Parathyroid adenoma (tissue), 2 donors: Measurements from ENCODE around the gene IFNA17.
"Not testable (repeated sequence)": the region's sequence is repeated elsewhere in the genome, so short reads cannot be mapped to it uniquely, and the experiment has no call there.

ENCODE experiments used
- H2AFZ ChIP-seq: fragments of 300-600 bp; sonication (generic); one replicate; pipeline ENCODE4 v1.7.0; 2017; ENCODE audit warnings: antibody characterized with exemption, mild to moderate bottlenecking
- H3K27ac ChIP-seq: fragments of 300-600 bp; sonication (generic); one replicate; pipeline ENCODE4 v1.7.0; 2017
- H3K27me3 ChIP-seq: fragments of 300-600 bp; sonication (generic); one replicate; pipeline ENCODE4 v1.7.0; 2017; ENCODE audit warnings: low read length; ENCODE audit not compliant: control insufficient read depth, insufficient read depth
- H3K36me3 ChIP-seq: fragments of 300-600 bp; sonication (generic); one replicate; pipeline ENCODE4 v1.7.0; 2017; ENCODE audit warnings: low read length; ENCODE audit not compliant: control insufficient read depth, insufficient read depth
- H3K4me1 ChIP-seq: fragments of 300-600 bp; sonication (generic); one replicate; pipeline ENCODE4 v1.7.0; 2017; ENCODE audit warnings: control low read depth
- H3K4me2 ChIP-seq: fragments of 300-600 bp; sonication (generic); one replicate; pipeline ENCODE4 v1.7.0; 2017; ENCODE audit warnings: low read length
- H3K4me3 ChIP-seq: fragments of 300-600 bp; sonication (generic); one replicate; pipeline ENCODE4 v1.7.0; 2017; ENCODE audit warnings: low read depth, low read length
- H3K79me2 ChIP-seq: fragments of 300-600 bp; sonication (generic); one replicate; pipeline ENCODE4 v1.7.0; 2017; ENCODE audit warnings: control low read depth
- H3K9ac ChIP-seq: fragments of 300-600 bp; sonication (generic); one replicate; pipeline ENCODE4 v1.7.0; 2017; ENCODE audit warnings: mild to moderate bottlenecking
- H3K9me3 ChIP-seq: fragments of 300-600 bp; sonication (generic); one replicate; pipeline ENCODE4 v1.7.0; 2017; ENCODE audit warnings: low read length; ENCODE audit not compliant: control insufficient read depth
- TF ChIP-seq, protein P1 (sequence below): fragments of 300-600 bp; sonication (generic); IDR thresholded peaks from one replicate; pipeline ENCODE4 v1.7.0; 2017; ENCODE audit warnings: antibody characterized with exemption, mild to moderate bottlenecking
- donor health status: primary hyperparathyroidism.

The IFNA17 gene

DNA sequence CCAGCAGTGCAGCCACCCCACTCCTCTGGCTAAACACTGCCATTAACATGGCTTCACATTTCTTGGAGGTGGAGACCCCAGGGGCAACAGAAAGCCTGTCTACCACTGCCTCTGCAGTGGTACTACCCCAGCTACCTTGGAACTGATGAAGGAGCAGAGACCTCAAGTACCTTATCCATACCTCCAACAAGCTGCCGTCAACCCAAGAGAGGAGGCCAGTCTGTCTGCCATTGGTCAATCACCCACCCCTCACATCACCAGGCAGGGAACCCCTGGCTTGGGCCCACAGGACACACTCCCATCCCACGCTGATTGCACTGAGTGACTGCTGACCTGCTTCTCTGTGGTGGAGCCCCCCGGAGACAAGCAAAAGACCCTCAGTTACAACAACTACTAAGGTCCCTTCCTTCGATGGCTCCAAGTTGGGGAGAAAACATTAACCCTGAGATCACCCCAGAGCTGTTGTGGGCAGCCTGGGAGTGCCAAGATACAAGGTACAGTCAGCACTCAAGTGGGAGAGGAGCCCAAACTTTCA lies 6.2 kb upstream of the IFNA17 start:
- TF ChIP-seq, protein P1, sequence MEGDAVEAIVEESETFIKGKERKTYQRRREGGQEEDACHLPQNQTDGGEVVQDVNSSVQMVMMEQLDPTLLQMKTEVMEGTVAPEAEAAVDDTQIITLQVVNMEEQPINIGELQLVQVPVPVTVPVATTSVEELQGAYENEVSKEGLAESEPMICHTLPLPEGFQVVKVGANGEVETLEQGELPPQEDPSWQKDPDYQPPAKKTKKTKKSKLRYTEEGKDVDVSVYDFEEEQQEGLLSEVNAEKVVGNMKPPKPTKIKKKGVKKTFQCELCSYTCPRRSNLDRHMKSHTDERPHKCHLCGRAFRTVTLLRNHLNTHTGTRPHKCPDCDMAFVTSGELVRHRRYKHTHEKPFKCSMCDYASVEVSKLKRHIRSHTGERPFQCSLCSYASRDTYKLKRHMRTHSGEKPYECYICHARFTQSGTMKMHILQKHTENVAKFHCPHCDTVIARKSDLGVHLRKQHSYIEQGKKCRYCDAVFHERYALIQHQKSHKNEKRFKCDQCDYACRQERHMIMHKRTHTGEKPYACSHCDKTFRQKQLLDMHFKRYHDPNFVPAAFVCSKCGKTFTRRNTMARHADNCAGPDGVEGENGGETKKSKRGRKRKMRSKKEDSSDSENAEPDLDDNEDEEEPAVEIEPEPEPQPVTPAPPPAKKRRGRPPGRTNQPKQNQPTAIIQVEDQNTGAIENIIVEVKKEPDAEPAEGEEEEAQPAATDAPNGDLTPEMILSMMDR: no peak
- no peak overlapping the region for H3K4me3 ChIP-seq
- no peaks in the 10 kb centered on the region for H3K36me3 ChIP-seq
- H3K9ac ChIP-seq: no peak overlapping the region
- H2AFZ ChIP-seq: no peak overlapping the region
- H3K9me3 ChIP-seq: no peaks in the 10 kb centered on the region
- H3K79me2 ChIP-seq: no peaks in the 10 kb centered on the region
- no peak overlapping the region for H3K27ac ChIP-seq
- no peaks in the 10 kb centered on the region for H3K27me3 ChIP-seq
- no peak overlapping the region for H3K4me2 ChIP-seq
- no peaks in the 10 kb centered on the region for H3K4me1 ChIP-seq

DNA sequence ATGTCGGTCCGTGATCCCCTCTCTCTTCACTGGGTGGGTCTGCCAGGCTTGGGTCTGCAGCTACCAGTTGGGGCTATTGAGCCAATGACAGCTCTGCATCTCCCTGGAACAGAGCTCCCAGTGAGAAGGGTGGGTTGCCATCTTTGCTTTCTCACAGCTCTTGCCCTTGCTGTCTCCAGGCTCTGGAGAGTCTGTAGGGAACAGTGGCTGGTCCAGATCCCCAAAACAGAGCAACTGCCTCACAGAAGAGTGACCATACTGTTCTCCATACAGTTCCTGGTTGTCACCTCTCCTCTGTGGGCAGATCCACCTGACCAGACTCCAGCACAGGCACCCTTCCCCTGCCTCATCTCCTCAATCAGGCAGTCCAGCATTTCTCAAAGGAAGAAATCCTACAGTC lies 5.2 kb upstream of the IFNA17 start:
- H3K27me3 ChIP-seq: no peaks in the 10 kb centered on the region
- TF ChIP-seq, protein P1: no peak
- no peaks in the 10 kb centered on the region for H3K79me2 ChIP-seq
- H3K9me3 ChIP-seq: no peaks in the 10 kb centered on the region
- no peaks in the 10 kb centered on the region for H3K4me1 ChIP-seq
- H3K9ac ChIP-seq: no peak overlapping the region
- H2AFZ ChIP-seq: no peak overlapping the region
- no peaks in the 10 kb centered on the region for H3K36me3 ChIP-seq
- H3K27ac ChIP-seq: no peak overlapping the region
- H3K4me2 ChIP-seq: no peak overlapping the region
- H3K4me3 ChIP-seq: no peak overlapping the region

DNA sequence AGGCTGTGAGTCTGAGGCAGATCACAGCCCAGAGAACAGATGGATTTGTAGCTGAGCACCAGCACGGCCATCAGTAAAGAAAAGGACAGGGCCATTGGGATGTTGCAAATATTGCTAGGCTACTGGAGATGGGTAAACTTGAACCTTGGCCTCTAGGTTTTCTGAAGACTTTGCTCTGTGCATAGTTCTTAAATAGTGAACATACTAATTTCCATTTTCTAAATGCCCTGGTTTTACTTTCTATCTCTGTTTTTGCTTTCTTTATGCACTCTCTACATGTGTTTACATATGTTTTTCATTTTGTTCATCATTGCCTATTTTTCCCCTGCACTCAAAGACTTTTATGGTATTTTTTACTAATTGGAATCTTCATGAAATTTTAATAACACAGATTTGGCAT lies 10.8 kb downstream of the IFNA17 start, which contains the start of gene IFNA16:
Gene IFNA16 (minus strand): TSS at position 101 of the 400 bp plus-strand sequence. CDS start 6 bp downstream, at position 95.
- not testable (repeated sequence) for H3K4me2 ChIP-seq, H3K27ac ChIP-seq, H3K79me2 ChIP-seq, H3K36me3 ChIP-seq, H3K9me3 ChIP-seq, H3K27me3 ChIP-seq, H3K4me1 ChIP-seq, H3K4me3 ChIP-seq, H3K9ac ChIP-seq, H2AFZ ChIP-seq

DNA sequence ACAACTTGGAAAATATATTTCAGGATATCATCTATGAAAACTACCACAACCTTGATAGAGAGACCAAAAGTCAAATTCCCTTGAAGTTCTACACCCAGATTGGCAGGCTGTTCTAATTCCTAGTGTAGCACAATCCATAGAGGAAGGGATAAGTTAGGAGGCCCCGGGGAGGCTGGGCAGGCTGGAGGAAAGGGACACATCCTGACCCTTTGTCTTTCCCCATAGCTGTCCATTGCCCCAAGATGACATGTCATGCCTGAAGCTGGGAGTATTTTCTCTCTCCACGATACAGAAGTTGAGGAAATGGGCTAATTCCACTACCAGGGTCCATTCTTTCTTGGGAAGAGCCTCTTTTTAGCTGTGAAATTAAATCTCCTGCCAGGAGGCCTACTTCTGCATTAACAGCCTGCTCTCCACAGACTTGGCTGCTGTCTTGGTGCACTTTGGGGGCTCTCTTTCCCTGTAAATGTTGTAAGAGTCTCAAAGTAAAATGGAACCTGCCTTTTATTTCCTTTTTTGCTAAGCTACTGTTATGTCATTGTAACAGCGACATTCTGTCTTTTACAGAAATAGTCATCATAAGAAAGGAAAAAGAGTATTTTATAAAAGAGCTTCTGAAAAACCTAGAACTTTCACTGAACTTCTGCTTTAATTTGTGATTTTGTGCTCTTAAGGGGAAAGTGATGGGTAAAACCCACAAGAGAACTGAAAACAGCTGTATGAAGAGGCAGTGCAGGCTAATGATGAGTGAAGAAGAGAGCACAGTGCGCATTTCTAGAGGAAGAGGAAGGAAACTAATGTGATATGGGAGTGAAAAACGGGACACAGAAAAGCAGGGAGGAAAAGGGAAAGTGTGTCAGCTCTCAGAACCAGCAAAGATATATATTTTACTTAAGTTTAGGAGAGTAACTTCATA lies 14.4 kb downstream of the IFNA17 start:
- H3K4me3 ChIP-seq, H3K9ac ChIP-seq, H3K9me3 ChIP-seq, H3K27ac ChIP-seq, H3K36me3 ChIP-seq, H3K4me1 ChIP-seq, H2AFZ ChIP-seq, H3K79me2 ChIP-seq, H3K27me3 ChIP-seq, H3K4me2 ChIP-seq: not testable (repeated sequence)

DNA sequence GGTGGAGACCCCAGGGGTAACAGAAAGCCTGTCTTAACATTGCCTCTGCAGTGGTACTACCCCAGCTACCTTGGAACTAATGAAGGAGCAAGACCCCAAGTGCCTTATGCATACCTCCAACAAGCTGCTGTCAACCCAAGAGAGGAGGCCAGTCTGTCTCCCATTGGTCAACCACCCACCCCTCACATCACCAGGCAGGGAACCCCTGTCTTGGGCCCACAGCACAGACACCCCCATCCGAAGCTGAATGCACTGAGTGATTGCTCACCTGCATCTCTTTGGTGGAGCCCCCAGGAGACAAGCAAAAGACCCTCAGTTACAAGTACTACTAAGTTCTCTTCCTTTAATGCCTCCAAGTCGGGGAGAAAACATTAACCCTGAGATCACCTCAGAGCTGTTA lies 15.9 kb downstream of the IFNA17 start:
- H3K4me1 ChIP-seq, H3K9me3 ChIP-seq, H3K36me3 ChIP-seq, H3K79me2 ChIP-seq, H3K27me3 ChIP-seq, H3K4me3 ChIP-seq, H3K4me2 ChIP-seq, H3K9ac ChIP-seq, H2AFZ ChIP-seq, H3K27ac ChIP-seq: not testable (repeated sequence)

DNA sequence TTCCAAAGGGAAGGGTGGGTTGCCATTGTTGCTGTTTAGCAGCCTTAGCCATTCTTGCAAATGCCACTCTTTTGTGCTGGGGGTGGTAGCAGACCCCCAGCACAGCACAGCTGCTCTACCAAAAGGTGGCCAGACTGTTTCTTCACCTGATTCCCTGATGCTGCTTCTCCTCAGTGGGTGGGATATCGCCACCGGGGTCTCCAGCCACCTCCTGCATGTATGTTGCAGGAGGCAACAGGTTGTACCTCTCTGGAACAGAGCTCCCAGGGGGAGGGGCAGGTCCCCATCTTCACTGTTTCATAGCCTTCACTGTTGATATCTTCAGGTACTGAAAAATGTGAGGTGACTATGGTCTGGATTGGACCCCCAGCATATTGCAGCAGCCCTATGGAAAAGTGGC lies 17.2 kb downstream of the IFNA17 start:
- H3K9ac ChIP-seq, H2AFZ ChIP-seq: not testable (repeated sequence)

More for the DNA sequence above, 17.2 kb downstream of the IFNA17 start:
- H3K9me3 ChIP-seq, H3K4me3 ChIP-seq, H3K4me1 ChIP-seq, H3K4me2 ChIP-seq, H3K79me2 ChIP-seq, H3K36me3 ChIP-seq, H3K27ac ChIP-seq, H3K27me3 ChIP-seq: not testable (repeated sequence)
